HepG2 (cell line): ENCODE data around the gene HTR7.

Experiments
- CTCF ChIP-seq: sonication (generic); formaldehyde crosslinking; IDR thresholded peaks from 2 replicates; pipeline ENCODE4 v1.5.0; 2020; ENCODE audit warnings: mild to moderate bottlenecking, missing genetic modification reagents, moderate library complexity
- FOSL1 ChIP-seq: sonication (generic); formaldehyde crosslinking; IDR thresholded peaks from 2 replicates; pipeline ENCODE4 v1.9.0; 2021; ENCODE audit warnings: missing genetic modification reagents, borderline replicate concordance
- NFATC3 ChIP-seq: sonication (generic); formaldehyde crosslinking; IDR thresholded peaks from 2 replicates; pipeline ENCODE4 v1.5.1; 2020; ENCODE audit warnings: mild to moderate bottlenecking, missing genetic modification reagents
- POLR2AphosphoS5 ChIP-seq: IDR thresholded peaks from 2 replicates; pipeline ENCODE4 v1.6.1; 2012; ENCODE audit warnings: low read depth, low read length
- PTBP1 ChIP-seq: fragments of 200-400 bp; formaldehyde crosslinking; IDR thresholded peaks from 2 replicates; pipeline ENCODE4 v1.6.1; 2018; ENCODE audit warnings: low read length, low read depth; ENCODE audit not compliant: poor library complexity, severe bottlenecking
- SIX1 ChIP-seq: sonication (generic); formaldehyde crosslinking; IDR thresholded peaks from 2 replicates; pipeline ENCODE4 v1.4.0; 2020; ENCODE audit warnings: missing genetic modification reagents, borderline replicate concordance
- STAG1 ChIP-seq: sonication (generic); formaldehyde crosslinking; IDR thresholded peaks from 2 replicates; pipeline ENCODE4 v1.4.0; 2020; ENCODE audit warnings: missing genetic modification reagents
- YY1 ChIP-seq: IDR thresholded peaks from 2 replicates; pipeline ENCODE4 v1.6.1; 2011; ENCODE audit warnings: low read length, low read depth, moderate library complexity, mild to moderate bottlenecking; ENCODE audit not compliant: insufficient read depth, insufficient replicate concordance
- ZMYM2 ChIP-seq: sonication (generic); formaldehyde crosslinking; IDR thresholded peaks from 2 replicates; pipeline ENCODE4 v1.8.0; 2022; ENCODE audit warnings: mild to moderate bottlenecking, missing genetic modification reagents
- TF ChIP-seq, protein P1 (sequence below): sonication (generic); formaldehyde crosslinking; IDR thresholded peaks from 2 replicates; pipeline ENCODE4 v1.4.0; 2020; ENCODE audit warnings: missing genetic modification reagents
- TF ChIP-seq, protein P2 (sequence below), 2 experiments: IDR thresholded peaks; 2 replicates each; pipeline ENCODE4 v1.6.1; 2011 to 2012; ENCODE audit warnings: low read length in 2 of 2, borderline replicate concordance in 1 of 2, low read depth in 1 of 2, mild to moderate bottlenecking in 1 of 2, moderate library complexity in 1 of 2

DNA sequence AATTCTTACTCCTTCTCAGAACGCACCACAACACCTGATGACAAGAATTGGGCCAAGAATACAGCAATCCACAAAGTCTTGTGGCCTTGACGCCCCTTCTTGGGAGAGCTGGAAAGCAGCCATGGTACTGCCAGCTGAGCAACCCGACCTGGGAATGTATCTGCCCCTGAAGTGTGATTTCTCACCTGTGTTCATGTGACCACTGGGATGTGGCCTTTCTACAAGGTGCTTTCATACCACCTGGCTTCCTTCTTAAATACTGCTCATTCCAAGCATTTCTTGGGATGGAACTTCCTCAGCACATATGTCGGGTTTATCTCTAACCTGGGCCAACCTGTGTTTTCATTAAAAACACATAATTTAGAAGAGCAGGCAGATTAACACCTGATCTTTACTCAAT is 72.1 kb downstream of the HTR7 start:
- no peak for TF ChIP-seq FOSL1 (CRISPR knock-in tag)
- TF ChIP-seq CTCF (CRISPR knock-in tag) = no peak
- no peak for TF ChIP-seq STAG1
- no peak for TF ChIP-seq POLR2AphosphoS5
- no peak for TF ChIP-seq PTBP1
- no peak for TF ChIP-seq NFATC3 (CRISPR knock-in tag)
- TF ChIP-seq, protein P1, sequence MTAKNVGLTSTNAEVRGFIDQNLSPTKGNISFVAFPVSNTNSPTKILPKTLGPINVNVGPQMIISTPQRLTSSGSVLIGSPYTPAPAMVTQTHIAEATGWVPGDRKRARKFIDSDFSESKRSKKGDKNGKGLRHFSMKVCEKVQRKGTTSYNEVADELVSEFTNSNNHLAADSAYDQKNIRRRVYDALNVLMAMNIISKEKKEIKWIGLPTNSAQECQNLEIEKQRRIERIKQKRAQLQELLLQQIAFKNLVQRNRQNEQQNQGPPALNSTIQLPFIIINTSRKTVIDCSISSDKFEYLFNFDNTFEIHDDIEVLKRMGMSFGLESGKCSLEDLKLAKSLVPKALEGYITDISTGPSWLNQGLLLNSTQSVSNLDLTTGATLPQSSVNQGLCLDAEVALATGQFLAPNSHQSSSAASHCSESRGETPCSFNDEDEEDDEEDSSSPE (CRISPR knock-in tag) = no peak
- no peak for TF ChIP-seq SIX1 (CRISPR knock-in tag)
- no peak for TF ChIP-seq YY1
- TF ChIP-seq ZMYM2 (CRISPR knock-in tag) = no peak
- TF ChIP-seq, protein P2, sequence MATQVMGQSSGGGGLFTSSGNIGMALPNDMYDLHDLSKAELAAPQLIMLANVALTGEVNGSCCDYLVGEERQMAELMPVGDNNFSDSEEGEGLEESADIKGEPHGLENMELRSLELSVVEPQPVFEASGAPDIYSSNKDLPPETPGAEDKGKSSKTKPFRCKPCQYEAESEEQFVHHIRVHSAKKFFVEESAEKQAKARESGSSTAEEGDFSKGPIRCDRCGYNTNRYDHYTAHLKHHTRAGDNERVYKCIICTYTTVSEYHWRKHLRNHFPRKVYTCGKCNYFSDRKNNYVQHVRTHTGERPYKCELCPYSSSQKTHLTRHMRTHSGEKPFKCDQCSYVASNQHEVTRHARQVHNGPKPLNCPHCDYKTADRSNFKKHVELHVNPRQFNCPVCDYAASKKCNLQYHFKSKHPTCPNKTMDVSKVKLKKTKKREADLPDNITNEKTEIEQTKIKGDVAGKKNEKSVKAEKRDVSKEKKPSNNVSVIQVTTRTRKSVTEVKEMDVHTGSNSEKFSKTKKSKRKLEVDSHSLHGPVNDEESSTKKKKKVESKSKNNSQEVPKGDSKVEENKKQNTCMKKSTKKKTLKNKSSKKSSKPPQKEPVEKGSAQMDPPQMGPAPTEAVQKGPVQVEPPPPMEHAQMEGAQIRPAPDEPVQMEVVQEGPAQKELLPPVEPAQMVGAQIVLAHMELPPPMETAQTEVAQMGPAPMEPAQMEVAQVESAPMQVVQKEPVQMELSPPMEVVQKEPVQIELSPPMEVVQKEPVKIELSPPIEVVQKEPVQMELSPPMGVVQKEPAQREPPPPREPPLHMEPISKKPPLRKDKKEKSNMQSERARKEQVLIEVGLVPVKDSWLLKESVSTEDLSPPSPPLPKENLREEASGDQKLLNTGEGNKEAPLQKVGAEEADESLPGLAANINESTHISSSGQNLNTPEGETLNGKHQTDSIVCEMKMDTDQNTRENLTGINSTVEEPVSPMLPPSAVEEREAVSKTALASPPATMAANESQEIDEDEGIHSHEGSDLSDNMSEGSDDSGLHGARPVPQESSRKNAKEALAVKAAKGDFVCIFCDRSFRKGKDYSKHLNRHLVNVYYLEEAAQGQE (IDR thresholded peaks at IDR 0.05; ENCODE audit: borderline replicate concordance in 1 of 2, low read depth in 1 of 2, low read length in 2 of 2) = no peak
